ENCODE measurements around the gene SMIM24.
"Not testable (repeated sequence)": the region's sequence is repeated elsewhere in the genome, so short reads cannot be mapped to it uniquely, and the experiment has no call there.

The SMIM24 gene

DNA sequence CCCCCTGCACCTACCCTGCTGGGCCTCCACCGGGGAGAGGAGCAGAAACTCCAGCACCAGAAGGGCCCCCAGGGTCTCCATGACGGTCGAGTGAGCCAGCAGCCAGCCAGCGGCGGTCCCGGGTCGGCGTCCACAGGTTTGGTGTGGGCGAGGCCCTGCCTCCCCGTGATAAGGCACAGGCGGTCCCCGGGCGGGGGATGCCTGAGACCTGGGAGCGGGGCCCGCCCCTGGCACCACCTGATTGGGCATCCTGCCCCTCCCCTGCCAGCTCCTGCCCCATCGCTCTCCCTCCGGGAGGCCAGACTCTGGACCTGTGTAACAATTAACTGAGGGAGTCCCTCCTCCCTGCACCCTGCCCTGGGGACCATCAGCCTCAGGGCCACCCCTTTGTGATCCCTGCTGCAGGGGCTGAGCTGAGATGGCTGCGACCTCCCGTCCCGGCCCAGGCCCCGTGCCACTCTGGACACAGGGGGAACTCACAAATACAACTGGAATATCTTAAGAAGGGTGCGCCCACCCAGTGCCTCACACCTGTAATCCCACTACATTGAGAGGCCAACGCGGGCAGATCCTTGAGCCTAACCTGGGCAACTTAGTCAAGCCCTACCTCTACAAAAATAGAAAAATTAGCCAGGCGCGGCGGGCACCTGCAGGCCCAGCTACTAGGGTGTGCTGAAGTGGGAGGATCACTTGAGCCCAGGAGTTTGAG, at the start of gene SMIM24:
SMIM24 (minus strand) TSS at position 143 of the 709 bp plus-strand sequence; CDS start at position 81, 62 bp downstream.
- DNase-seq (ENCODE audit: low read depth) = no peak

DNA sequence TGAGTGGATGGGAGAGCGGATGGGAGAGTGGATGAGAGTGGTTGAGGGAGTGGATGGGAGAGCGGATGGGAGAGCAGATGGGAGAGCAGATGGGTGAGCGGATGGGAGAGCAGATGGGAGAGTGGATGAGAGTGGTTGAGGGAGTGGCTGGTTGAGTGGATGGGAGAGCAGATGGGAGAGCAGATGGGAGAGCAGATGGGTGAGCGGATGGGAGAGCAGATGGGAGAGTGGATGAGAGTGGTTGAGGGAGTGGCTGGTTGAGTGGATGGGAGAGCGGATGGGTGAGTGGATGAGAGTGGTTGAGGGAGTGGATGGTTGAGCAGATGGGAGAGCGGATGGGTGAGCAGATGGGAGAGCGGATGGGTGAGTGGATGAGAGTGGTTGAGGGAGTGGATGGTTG, 49.0 kb upstream of the SMIM24 start:
- DNase-seq (ENCODE audit: low read depth) = not testable (repeated sequence)

DNA sequence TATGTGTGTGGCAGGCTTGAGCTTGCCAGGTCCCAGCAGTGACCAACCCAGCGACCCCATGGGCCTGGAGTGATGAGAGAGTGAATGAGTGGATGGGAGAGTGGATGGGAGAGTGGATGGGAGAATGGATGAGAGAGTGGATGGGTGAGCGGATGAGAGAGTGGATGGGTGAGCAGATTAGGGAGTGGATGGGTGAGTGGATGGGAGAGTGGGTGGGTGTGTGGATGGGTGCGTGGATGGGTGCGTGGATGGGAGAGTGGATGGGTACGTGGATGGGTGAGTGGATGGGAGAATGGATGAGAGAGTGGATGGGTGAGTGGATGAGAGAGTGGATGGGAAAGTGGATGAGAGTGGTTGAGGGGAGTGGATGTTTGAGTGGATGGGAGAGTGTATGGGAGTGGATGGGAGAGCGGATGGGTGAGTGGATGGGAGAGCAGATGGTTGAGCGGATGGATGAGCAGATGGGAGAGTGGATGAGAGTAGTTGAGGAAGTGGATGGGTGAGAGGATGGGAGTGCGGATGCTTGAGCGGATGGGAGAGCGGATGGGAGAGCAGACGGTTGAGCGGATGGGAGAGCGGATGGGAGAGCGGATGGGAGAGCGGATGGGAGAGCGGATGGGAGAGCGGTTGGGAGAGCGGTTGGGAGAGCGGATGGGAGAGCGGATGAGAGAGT, 48.4 kb upstream of the SMIM24 start:
- DNase-seq (ENCODE audit: low read depth) = no peak

DNA sequence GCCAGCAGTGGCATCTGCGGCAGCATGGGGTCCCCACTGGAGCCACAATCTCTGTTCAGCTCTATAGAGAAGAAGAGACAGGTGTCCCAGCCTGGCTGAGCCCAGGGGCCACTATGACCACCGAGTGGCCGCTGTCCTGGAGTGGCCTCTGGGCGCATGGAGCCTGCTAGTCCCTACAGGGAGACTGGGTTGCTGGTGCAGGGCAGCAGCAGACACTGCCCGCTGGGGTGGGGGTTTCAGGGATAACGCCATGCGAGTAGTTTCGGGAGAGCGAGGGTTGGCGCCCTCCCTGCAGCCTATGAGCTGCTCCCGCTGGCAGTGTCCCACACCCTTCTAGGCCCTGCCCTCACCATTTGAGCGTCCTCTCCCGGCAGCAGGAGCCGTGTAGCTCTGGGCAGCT, 47.8 kb upstream of the SMIM24 start:
- DNase-seq (ENCODE audit: low read depth) = no peak

DNA sequence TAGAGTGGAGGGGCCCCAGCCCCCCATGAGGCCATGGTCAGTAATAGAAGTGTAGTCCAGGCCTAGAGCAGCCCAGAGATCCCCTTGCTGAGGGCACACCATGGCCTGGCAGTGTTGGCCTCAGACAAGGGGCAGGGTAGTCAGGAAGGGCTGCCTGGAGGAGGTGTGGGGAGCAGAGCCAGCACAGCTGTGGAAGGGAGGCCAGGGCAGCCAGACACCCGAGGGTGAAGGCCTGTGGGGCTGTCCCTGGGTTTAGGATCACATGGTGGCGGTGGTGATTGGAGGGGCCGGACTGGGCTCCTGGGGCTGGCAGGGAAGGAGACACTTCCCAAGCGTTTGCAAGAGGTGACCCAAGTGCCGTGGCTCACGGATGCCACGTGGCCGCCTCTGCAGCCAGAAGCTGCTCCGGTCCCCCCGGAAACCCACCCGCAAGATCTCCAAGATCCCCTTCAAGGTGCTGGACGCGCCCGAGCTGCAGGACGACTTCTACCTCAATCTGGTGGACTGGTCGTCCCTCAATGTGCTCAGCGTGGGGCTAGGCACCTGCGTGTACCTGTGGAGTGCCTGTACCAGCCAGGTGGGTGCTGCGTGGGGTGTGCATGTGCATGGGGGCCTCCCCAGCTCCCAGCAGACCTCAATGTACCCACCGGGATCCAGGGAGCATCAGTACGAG, 47.0 kb upstream of the SMIM24 start:
- DNase-seq (ENCODE audit: low read depth) = no peak

DNA sequence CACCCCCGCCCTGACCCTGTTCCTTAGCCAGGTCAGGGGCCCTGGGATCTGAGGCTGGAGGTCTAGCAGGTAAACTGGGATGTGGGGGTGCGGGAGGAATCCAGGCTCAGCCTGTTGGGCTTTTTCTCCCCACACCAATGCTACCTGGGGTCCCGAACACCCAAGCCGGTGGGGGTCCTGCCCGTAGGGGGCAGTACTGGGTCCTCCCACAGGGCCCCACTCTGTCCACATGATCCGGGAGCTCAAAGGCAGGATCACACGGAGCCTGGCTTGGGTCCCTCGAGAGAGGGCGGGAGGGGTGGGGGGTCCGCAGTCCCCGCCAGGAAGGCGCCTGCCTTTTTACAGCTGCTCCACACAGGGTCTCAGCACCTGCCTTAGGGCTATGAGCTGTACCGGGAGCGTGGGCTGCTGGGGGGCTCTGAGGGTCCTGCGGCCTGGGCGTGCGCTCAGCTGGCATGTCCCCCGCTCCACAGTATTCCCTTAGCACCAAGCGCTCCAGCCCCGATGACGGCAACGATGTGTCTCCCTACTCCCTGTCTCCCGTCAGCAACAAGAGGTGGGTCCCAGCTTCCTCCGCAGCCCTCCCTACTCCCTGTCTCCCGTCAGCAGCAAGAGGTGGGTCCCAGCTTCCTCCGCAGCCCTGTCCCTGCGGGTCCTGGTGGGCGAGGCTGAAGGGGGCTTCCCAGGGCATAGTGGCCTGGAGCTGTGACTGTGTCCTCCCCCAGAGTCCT, 46.3 kb upstream of the SMIM24 start:
- no peak for DNase-seq (ENCODE audit: low read depth)

DNA sequence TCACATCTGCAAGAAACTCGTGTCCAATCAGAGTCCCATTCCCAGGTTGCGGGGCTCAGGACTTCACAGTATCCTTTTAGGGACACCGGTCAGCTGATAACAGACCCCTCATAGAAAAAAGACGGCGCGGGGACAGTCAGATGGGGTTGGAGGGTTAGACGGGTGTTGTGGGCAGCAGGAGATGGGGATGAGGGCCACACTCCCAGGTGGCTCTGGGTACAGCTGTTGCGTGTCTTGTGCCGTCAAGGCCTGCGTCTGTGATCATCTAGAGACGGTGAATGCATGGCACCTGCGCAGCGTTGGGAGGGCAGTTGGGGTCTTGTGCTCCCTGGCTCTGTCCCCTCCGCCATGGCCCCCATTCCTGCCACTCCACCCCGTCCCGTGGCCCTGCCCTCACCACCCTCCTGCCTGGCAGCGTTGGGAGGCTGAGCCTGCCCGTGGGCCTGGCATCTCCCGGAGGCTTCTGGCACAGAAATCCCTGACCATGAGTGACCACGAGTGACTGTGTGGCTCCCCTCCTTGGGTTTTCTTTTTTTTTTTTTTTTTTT, 44.7 kb upstream of the SMIM24 start:
- DNase-seq (ENCODE audit: low read depth) = no peak

DNA sequence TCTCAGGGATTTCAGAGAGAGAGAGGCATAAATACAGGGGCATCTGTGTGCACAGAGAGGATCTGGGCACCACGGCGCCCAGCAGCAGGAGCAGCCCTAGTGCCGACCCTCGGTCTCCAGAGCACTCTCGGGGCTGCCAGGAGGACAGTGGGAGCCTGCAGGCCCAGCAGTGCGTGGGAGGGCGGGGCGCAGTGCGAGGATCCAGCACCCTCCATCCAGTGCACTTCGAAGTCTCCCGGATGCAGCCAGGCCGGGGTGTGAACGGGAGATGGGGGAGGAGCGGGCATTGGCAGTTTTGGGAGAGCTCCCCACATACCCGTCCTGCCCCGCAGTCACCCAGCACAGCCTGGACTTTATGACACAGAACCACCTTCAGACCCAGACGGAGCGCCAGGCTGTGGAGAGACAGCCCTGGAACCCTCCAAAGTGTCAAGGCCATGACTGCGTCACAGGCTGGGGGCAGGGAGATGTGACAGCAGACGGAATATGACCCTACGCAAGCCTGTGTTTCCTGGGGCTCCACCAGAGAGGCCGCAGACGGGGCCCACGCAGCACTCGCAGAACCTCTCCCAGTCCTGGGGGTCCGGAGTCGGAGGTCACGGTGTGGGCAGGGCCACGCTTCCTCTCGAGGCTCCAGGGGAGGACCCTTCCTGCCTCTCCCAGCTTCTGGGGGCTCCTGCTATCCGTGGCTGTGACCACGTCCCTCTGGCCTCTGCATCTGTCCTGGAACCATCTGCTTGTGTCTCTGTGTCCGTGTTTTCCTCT, 43.9 kb upstream of the SMIM24 start:
- DNase-seq (ENCODE audit: low read depth) = no peak

DNA sequence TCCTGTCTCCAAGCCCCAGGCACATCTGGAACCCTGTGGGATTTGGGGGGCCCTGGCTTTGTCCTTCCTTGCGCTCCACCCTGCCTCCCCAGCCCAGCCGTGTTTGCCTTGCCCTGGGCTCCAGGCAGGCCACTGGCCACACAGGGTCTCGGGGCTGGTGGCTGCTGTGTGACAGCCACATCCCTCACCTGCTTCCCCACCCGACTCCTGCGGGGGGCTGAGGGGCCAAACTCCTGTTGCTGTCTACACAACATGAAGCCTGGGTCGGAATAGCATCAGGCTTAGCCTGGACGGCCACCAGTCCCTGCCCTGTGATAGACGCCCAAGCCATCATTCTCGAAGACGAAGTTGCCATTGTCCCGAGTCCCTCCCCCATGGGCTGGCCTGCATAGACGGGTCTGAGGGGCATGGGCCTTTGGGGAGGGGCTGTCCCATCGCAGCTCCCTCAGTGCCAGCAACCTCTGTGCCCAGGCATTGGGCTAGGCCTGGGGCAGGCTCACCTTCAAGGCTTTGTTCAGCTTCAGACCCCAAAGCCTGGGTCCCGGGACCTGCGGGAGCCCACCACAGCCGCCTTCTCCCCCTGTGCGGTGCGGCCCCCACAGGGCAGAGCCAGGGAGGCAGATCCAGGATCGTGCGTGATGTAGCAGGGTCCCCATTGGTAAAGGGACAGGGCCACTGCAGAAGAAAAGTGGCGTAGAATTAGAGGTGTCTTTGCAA, 43.2 kb upstream of the SMIM24 start:
- no peak for DNase-seq (ENCODE audit: low read depth)

DNA sequence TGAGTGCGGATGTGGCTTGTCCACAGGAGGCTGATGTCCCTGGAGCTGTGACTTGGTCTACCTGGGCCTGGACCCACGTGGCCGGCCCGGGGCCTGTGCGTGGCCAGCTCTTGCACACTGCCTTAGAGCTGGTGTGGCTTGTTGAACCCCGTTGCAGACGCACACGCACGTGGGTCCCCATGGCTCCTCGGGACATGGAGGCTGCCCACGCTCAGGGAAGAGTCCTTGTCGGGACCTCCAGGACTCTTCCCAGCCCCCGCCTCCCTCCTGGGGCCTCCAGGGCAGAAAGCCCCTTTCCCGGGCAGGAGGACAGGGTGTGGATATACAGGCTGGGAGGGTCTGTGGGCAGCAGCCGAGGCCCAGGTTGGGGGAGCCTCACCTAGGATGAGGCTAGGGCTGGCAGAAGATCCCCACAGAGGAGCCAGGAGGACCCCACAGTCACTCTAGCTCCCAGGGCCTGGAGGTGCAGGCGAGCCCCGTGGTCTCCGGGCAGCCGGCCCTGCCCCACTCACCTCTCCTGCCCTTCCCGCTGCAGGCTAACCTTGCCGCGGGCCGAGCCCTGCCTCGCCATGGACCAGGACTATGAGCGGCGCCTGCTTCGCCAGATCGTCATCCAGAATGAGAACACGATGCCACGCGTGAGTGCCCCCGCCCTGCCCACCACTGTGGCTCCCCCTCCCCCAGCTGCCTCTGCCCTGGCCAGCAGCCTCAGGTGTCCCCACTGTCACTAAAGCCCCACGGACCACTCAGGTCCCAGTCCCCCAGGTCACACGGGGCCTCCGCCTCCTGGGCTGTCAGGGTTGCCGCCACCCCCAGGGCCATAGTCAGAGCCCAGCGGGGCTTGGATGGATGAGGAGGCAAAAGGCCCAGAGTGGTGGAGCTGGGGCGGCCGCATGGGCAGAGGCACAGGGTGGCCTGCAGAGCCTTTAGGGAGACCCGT, 42.4 kb upstream of the SMIM24 start:
- DNase-seq (ENCODE audit: low read depth) = no peak

DNA sequence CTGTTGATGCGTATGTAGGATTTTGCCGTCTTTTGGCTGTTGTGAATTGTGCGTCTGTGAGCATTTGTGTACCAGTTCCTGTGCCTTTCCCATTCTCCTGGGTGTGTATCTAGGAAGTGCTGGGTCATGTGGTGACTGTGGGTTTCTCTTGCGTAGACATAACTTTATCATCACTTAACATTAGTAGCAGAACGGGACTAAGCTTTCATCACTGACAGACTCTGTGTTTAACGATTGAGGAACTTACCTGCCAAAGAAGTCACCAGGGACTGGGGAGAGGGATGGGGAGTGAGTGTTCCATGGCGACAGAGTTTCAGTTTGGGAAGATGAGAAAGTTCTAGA, 40.8 kb upstream of the SMIM24 start:
- DNase-seq (ENCODE audit: low read depth) = no peak

DNA sequence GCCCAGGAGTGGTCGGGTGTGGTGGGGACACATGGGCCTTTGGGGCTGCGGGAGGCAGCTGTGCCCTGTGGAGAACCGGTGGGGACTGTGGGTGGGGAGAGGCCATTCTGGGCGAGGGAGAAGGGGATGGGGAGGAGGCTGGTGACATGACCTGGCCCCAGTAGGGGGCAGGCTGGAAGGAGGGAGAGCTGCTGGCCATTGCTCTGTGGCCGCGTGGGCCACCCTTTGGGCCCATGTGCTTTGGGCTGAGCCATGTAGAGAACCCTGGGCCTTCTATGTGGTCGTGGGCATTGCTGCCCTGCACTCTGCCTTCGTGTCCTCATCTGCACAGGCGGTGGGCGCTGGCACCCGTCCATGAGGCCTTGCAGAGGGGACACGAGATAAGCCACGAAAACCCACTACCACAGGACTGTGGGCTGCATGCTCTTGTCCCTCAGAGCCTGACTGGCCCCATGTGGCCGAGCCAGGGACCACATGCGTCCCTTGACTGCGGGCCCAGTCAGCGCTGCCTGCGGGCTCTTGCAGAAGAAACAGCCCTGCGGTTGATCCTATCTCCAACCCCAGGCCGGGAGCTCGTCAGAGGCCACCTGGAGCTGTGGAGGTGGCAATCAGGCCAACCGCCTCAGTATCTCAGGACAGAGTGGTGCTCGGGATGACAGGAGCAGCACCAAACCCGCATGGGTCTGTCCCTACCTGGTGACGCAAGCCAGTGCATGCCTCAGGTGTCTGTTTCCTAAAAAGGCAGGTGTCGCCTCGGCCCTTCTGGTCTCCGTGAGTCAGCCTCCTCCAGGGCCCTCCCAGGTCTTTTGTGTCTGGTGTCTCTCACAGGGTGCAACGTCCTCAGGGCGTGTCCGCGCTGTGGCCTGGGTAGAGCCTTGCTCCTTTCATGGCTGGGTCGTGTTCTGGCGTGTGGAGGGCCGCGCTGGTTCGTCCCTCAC, 40.1 kb upstream of the SMIM24 start:
- DNase-seq (ENCODE audit: low read depth) = no peak

DNA sequence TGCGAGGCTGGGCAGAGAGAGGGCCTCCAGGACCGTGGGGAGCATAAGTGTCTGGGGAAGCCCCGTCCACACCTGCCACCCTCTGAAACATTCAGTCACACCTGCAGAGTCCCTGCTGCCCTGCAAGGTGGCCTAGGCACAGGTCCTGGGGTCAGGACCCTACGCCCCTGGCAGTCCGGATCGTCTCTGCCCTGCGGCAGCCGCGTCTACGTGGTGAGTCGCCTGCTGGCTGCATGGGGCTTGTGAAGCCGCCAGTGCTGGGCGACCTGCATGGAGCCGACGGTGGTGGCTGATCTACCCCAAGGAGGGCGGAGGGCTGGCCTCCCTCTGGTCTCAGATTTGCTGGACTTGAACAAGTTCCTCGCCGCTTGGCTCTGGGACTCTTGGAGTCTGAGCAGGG, 38.8 kb upstream of the SMIM24 start:
- no peak for DNase-seq (ENCODE audit: low read depth)

DNA sequence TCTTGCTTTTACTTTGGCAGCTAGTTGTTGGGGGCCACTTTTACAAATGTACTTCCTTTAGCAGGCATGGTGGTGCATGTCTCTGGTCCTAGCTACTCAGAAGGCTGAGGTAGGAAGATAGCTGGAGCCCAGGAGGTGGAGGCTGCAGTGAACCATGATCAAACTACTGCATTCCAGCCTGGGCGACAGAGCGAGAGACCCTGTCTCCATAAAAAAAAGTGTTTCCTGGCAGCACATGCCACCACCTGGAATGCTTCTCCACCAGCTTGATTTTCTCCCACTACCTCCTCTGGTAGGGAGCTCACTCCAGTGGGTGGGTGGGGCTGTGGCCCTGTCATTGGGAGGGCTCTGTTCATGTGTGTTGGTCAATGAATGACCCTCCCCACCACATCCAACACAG, 38.3 kb upstream of the SMIM24 start:
- no peak for DNase-seq (ENCODE audit: low read depth)

DNA sequence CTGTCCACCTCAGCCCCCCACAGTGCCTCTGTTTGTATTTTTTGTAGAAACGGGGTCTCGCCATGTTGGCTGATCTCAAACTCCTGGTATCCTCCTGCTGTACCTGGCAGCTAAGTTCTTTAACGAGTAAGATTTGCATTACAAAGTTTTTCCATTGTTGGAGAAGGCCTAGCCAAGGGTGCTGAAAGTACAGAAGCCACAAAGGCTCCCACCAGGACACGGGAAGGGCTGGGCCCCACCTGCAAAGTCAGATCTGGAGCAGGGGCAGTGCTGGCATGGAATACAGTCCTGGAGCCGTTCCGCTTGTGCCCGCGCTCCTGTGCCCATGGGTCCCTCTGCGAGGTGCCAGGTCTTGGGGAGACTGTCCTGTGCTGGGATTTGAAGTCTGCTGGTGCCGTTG, 37.9 kb upstream of the SMIM24 start:
- no peak for DNase-seq (ENCODE audit: low read depth)

DNA sequence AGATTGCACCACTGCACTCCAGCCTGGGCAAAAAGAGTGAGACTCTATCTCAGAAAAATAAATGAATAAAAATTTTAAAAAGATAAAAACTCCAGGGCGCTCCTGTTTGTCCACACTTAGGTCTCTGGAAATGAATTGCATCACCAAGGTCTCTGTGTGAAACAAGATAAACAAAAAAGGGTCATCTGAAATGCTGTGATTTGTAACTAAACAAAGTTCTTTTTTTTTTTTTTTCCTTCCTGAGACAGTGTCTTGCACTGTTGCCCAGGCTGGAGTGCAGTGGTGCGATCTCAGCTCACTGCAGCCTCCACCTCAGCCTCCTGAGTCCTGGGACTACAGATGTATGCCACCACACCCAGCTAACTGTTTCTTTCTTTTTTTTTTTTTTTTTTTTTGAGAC, 37.3 kb upstream of the SMIM24 start:
- DNase-seq (ENCODE audit: low read depth) = no peak

DNA sequence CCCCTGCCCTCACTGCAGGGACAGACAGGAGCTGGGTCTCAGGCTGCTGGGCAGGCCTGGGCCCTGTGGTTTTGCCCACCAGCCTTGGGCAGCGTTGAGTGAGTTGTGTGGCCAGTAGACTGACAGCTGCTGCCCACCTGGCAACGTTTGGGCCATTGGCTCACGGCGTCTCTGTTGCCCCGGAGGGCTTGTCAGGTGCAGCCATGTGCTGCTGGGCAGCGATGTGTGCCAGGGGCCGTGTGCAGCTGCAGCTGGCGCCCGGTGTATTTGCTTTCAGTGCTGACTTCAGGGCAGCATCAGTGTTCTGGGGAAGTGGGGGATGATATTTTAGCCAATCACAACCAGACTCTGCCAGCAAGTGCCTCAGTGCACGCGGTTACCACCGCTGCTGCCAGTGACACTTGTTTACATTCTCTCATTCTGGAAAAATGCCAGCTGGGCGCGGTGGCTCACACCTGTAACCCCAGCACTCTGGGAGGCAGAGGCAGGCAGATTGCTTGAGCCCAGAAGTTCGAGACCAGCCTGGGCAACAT, 36.4 kb upstream of the SMIM24 start:
- DNase-seq (ENCODE audit: low read depth) = no peak

DNA sequence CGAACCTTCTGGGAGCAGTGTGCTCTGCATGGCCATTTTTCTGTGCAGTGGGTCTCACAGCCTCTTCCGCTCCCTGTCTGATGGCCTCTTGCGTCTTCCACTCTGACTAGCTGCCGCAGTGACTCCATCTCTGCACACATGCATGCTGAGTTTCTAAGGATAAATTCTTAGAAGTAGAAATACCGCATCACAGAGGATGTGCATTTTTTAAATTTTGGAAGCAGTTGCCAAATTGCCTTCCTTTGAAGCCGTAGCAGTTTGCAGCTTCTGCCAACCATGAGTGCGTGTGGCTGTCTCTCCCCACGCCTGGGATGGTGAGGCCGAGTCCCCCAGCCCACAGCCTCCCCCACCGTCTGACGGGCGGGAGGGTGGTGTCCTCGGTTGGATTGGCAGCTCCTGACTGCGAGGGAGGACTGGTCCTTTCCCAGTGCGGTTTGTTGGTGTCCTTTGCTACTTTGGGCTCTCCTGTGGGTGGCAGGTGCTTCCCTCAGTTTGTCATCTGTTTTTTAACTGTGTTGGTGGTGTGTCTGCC, 35.6 kb upstream of the SMIM24 start:
- DNase-seq (ENCODE audit: low read depth) = no peak
